Measurements from ENCODE around the gene SLC25A22. TPM values are rescaled to one million over a fixed set of nuclear protein-coding genes. Genes with fewer than 3 reads are reported as not detected.

The SLC25A22 gene
- total RNA-seq, 6 experiments from 2014 or later = 20.6 to 40.2 (median 29.9) TPM

DNA sequence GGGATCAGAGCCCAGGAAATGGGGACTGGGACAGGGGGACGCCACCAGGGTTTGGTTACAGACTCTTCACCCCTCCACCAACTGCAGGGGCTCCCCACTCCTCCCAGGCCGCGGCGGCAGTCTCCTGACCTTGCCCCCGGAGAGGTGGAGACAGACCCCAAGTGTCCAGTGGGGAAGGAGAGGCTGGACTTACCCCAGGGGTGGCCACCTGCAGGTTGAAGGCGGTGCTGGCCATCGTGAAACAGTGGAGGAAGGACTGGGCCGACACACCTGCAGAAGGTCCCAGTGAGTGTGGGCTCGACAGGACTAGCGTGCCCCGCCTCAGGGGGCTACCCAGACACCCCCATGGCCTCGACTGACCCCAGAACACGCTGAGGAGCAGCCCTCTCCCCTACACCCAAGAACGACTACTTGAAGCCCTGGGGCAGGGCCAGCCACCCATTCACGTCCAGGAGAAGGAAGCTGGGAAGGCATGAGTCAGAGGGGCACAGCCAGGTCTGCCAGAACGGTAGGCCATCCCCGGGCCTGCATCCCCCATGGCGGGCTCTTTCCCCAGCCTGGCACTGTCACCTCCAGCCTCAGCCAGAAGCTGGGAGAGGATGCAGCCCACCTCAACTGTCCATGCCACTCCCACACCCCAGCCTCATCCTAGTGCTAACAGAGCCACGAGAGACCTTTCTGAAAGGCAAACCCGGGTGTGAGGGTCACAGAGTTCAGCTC is 23.0 kb downstream of the SLC25A22 start:
- no peaks in the 10 kb centered on the region for H3K9me3 ChIP-seq
- ATAC-seq (no peak), DNase-seq (no peak)
- peaks cover 0 to 22% (median 8%) of the 10 kb centered on the region in 4 donors for H3K4me1 ChIP-seq
- no peaks in the 10 kb centered on the region for H3K27me3 ChIP-seq
- 93% methylated on average over 3 of the region's 20 CpGs for WGBS (ENCODE audit: insufficient coverage, low coverage, low lambda C conversion rate, missing lambda C conversion rate)
- peaks cover 0 to 13% (median 6%) of the 10 kb centered on the region in 4 donors for H3K36me3 ChIP-seq
- TF ChIP-seq POLR2A (IDR thresholded peaks at IDR 0.05) = no peak
- no peak for TF ChIP-seq CTCF (IDR thresholded peaks at IDR 0.05)
- no peak overlapping the region for H3K4me3 ChIP-seq
- intact Hi-C loops (cut with DNase I) = no loop called here
- H3K27ac ChIP-seq = no peak overlapping the region

DNA sequence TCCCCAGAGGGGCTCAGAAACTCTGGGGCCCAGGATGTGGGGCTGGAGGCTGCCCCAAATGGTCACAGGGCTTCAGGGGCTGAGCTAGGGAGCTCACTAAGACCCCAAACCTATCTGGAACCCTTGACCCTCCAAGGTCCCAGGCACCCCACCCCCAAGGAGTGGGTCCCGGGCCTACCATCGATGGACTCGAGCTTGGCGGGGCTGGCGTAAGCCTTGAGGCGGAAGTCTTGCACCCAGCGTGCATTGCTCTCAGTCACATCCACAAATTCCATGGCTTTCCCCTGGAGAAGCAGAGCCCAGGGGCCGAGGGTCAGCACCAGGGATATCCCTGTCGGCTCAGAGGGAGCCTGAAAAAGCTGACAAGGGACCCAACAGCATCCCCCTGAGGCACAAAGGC is 24.3 kb downstream of the SLC25A22 start:
- H3K27ac ChIP-seq = no peak overlapping the region
- DNase-seq = no peak
- WGBS (ENCODE audit: insufficient coverage, low coverage, low lambda C conversion rate, missing lambda C conversion rate) = 92% methylated on average over 5 of the region's 9 CpGs
- no peaks in the 10 kb centered on the region for H3K9me3 ChIP-seq
- peaks cover 0 to 15% (median 6%) of the 10 kb centered on the region in 4 donors for H3K36me3 ChIP-seq
- TF ChIP-seq CTCF (IDR thresholded peaks at IDR 0.05) (no peak), POLR2A (IDR thresholded peaks at IDR 0.05) (no peak)
- H3K27me3 ChIP-seq = no peaks in the 10 kb centered on the region
- no peak overlapping the region for H3K4me3 ChIP-seq
- intact Hi-C loops (cut with DNase I) = no loop called here
- ATAC-seq = no peak
- peaks cover 0 to 13% (median 3%) of the 10 kb centered on the region in 4 donors for H3K4me1 ChIP-seq

- Histone ChIP-seq H3K4me3 (no peak overlapping the region), H3K27me3 (no peaks in the 10 kb centered on the region), H3K9me3 (no peaks in the 10 kb centered on the region), H3K27ac (no peak overlapping the region), H3K36me3 (peaks cover 0 to 15% (median 6%) of the 10 kb centered on the region in 4 donors), H3K4me1 (peaks cover 0 to 9% (median 3%) of the 10 kb centered on the region in 4 donors)
- TF ChIP-seq CTCF (IDR thresholded peaks at IDR 0.05) = no peak
- no peak for TF ChIP-seq POLR2A (IDR thresholded peaks at IDR 0.05)
- intact Hi-C loops (cut with DNase I) = no loop called here
- ATAC-seq (no peak), DNase-seq (no peak)
- no CpG with 5 or more reads among the region's 5 CpGs for WGBS (ENCODE audit: insufficient coverage, low coverage, low lambda C conversion rate, missing lambda C conversion rate)
Measured at GRCh38 chr11:773425-773824, 24.7 kb downstream of the SLC25A22 start.

DNA sequence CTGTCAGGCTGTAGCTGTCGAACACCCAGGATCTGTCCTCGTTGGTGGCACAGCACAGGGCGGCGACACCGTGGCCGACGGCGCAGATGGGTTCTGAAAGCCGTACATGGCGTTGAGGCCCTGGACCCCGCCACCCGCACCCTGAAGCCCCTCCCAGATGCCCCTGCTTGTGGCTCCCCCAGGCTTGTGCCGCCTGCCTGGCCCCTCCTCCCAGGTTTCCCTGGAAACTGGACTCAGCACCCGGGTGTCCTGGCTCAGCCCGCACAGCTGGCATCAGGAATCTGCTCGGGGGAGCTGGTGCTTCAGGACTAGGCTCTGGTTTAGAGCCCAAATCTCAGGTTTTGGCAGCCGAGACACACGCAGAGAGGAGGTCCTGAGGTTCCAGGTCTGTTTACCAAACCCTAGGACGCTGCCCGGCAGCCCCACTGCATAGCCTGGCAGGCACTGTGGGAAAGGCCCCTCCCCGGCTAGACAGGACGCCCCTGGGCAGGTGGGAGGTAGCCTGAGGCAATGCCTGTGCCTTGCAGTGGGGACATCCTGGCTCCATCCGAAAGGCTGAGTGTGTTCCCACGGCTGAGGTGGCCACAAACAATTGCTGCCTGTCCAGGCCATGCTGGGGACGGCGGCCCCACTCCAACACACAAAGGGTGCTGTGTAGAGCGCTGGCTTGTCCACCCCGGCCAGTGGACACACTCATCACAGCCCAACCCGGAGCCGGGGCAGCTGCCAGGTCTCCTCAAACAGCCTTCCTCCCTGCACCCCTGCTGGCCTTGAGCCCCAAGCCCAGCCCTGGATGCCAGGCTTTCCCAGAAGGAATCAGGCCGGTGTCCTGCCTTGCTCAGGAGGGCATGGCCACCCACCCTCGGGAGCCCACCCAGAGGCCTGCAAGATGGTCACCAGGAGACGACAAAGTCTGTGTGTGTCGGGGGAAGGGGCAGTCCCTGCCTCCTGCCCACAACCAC is 25.4 kb downstream of the SLC25A22 start:
- WGBS (ENCODE audit: insufficient coverage, low coverage, low lambda C conversion rate, missing lambda C conversion rate) = 70% methylated on average over 2 of the region's 34 CpGs
- TF ChIP-seq CTCF (IDR thresholded peaks at IDR 0.05) (no peak), POLR2A (IDR thresholded peaks at IDR 0.05) (no peak)

More for the DNA sequence above, 25.4 kb downstream of the SLC25A22 start:
- intact Hi-C loops (cut with DNase I) = no loop called here
- Histone ChIP-seq H3K27ac (no peak overlapping the region), H3K36me3 (peaks cover 0 to 15% (median 6%) of the 10 kb centered on the region in 4 donors), H3K9me3 (no peaks in the 10 kb centered on the region), H3K27me3 (no peaks in the 10 kb centered on the region), H3K4me1 (peaks cover 0 to 6% (median 2%) of the 10 kb centered on the region in 4 donors), H3K4me3 (no peak overlapping the region)
- DNase-seq (peak in 2 of 3 donors; percentile 47 to 52), ATAC-seq (no peak)
